ENCODE measurements around the gene TRIM66.

Gene TRIM66

GRCh38 chr11:8682303-8683114 lies at the start of gene TRIM66, which contains the start of gene RPL27A:
Gene TRIM66, minus strand, starts transcription at chr11:8682665. Its CDS starts 10,391 bp downstream, at chr11:8672274.
Gene RPL27A, plus strand, starts transcription at chr11:8682792. Its CDS starts 22 bp downstream, at chr11:8682814.
- peak; percentile 73 to 90 for DNase-seq

- no peak for DNase-seq
Measured at GRCh38 chr11:8731647-8732323, 49.3 kb upstream of the TRIM66 start.

GRCh38 chr11:8730697-8731020 lies 48.2 kb upstream of the TRIM66 start:
- no peak for DNase-seq

- DNase-seq: no peak
Measured at GRCh38 chr11:8729837-8730696, 47.6 kb upstream of the TRIM66 start.

GRCh38 chr11:8729067-8729466 lies 46.6 kb upstream of the TRIM66 start:
- no peak for DNase-seq

- no peak for DNase-seq
Measured at GRCh38 chr11:8728563-8728962, 46.1 kb upstream of the TRIM66 start.

- DNase-seq: no peak
Measured at GRCh38 chr11:8726395-8726794, 43.9 kb upstream of the TRIM66 start.

GRCh38 chr11:8724682-8725081 lies 42.2 kb upstream of the TRIM66 start:
- DNase-seq: no peak

GRCh38 chr11:8723711-8724110 lies 41.2 kb upstream of the TRIM66 start:
- no peak for DNase-seq

GRCh38 chr11:8722809-8723208 lies 40.3 kb upstream of the TRIM66 start:
- DNase-seq: no peak

- DNase-seq: no peak
Measured at GRCh38 chr11:8721609-8722500, 39.4 kb upstream of the TRIM66 start.

GRCh38 chr11:8720868-8721608 lies 38.6 kb upstream of the TRIM66 start:
- DNase-seq: no peak

- no peak for DNase-seq
Measured at GRCh38 chr11:8720352-8720751, 37.9 kb upstream of the TRIM66 start.

GRCh38 chr11:8719721-8720120 lies 37.3 kb upstream of the TRIM66 start:
- DNase-seq: no peak

GRCh38 chr11:8719211-8719649 lies 36.8 kb upstream of the TRIM66 start:
- no peak for DNase-seq

GRCh38 chr11:8717876-8718753 lies 35.6 kb upstream of the TRIM66 start:
- no peak for DNase-seq

- DNase-seq: no peak
Measured at GRCh38 chr11:8717544-8717875, 35.0 kb upstream of the TRIM66 start.

GRCh38 chr11:8715501-8715900 lies 33.0 kb upstream of the TRIM66 start:
- peak in 1 of 2 experiments; percentile 14 for DNase-seq

GRCh38 chr11:8714622-8715225 lies 32.3 kb upstream of the TRIM66 start:
- DNase-seq: no peak
